ENCODE measurements around the gene CLDN3. TPM values are rescaled to one million over a fixed set of nuclear protein-coding genes. Genes with fewer than 3 reads are reported as not detected.
A peak's percentile ranks its signal among the peaks of the same experiment; 100 is the strongest.

The CLDN3 gene, protein sequence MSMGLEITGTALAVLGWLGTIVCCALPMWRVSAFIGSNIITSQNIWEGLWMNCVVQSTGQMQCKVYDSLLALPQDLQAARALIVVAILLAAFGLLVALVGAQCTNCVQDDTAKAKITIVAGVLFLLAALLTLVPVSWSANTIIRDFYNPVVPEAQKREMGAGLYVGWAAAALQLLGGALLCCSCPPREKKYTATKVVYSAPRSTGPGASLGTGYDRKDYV
- polyA plus RNA-seq (not detected in 2 replicates), polyA minus RNA-seq (not detected in 2 replicates)

DNA sequence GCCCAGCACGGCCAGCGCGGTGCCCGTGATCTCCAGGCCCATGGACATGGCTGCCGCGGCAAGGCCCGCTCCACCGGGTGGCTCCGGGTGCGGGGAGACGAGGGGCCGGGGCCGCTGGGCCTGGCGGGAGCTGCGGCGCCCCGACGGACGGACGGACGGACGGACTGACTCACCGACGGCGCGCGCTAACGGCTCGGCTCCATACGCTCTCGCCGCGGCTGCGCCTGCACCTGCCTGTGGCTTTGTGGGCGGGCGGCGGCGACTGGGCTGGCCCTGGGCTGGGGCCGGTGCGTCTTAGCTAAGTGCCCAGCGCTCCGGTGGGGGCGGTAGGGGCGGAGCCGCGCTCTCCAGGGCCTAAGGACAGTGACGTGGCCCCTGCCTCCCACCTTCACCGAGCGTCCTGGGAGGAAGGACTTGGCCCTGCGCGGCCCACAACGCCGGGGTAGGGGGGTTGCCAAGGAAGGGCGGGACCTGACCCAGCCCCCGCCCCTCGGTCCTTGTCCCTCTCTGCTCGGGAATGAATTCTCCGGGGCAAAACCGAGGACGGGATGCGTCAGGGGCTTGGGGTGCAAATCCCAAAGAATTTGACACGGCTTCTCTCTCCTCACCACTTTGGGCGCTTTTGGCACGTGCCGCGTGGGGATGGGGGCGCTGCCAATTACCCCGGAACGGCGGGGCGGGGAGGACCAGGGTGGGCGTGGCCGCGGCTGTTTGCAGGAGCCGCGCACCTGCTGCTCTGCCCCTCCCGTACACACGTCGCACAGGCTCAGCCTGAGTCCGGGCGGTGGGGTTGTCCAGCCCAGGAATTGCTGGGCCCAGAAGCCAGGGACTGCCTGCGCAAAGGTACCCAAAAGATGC is at the start of gene CLDN3:
Gene CLDN3, minus strand, starts transcription at position 269 of the 858 bp plus-strand sequence. Its CDS starts 221 bp downstream, at position 48.
- Histone ChIP-seq H3K27me3 (ENCODE audit: insufficient read depth, low read depth, low read length) (peaks cover 11% of the 10 kb centered on the region), H3K9me2 (ENCODE audit: insufficient read depth, low read length) (no peaks in the 10 kb centered on the region), H4K20me1 (ENCODE audit: insufficient read depth) (no peaks in the 10 kb centered on the region), H3K9ac (ENCODE audit: low read length) (no peak within 1 kb of the TSS), H3K4me2 (ENCODE audit: low read length) (no peak within 1 kb of the TSS), H3K36me3 (ENCODE audit: insufficient read depth, low read length) (no peaks in the 10 kb centered on the region), H3K9me3 (ENCODE audit: low read length) (no peaks in the 10 kb centered on the region), H3K79me2 (replicated peaks; ENCODE audit: insufficient read depth, low read length) (no peaks in the 10 kb centered on the region), H3K4me3 (ENCODE audit: low read length) (peak within 1 kb of the TSS; percentile 61), H3F3A (ENCODE audit: insufficient read depth, low read length, poor library complexity, severe bottlenecking) (no peaks in the 10 kb centered on the region), H3K27ac (ENCODE audit: low read length) (no peak within 1 kb of the TSS), H2AFZ (ENCODE audit: low read depth, low read length) (no peak within 1 kb of the TSS)
- TF ChIP-seq EZH2 (IDR thresholded peaks at IDR 0.05; ENCODE audit: borderline replicate concordance, insufficient read depth, low read length, poor library complexity, severe bottlenecking) (no peak), TAF1 (IDR thresholded peaks at IDR 0.05; ENCODE audit: low read depth) (no peak), POLR2AphosphoS5 (IDR thresholded peaks at IDR 0.05) (no peak), SMC3 (conservative IDR thresholded peaks at IDR 0.05; ENCODE audit: poor library complexity) (no peak), RAD21 (conservative IDR thresholded peaks at IDR 0.05) (no peak), MXI1 (conservative IDR thresholded peaks at IDR 0.05; ENCODE audit: poor library complexity, severe bottlenecking) (no peak), EP300 (conservative IDR thresholded peaks at IDR 0.05; ENCODE audit: poor library complexity, severe bottlenecking) (no peak)
- TF ChIP-seq, protein P1, sequence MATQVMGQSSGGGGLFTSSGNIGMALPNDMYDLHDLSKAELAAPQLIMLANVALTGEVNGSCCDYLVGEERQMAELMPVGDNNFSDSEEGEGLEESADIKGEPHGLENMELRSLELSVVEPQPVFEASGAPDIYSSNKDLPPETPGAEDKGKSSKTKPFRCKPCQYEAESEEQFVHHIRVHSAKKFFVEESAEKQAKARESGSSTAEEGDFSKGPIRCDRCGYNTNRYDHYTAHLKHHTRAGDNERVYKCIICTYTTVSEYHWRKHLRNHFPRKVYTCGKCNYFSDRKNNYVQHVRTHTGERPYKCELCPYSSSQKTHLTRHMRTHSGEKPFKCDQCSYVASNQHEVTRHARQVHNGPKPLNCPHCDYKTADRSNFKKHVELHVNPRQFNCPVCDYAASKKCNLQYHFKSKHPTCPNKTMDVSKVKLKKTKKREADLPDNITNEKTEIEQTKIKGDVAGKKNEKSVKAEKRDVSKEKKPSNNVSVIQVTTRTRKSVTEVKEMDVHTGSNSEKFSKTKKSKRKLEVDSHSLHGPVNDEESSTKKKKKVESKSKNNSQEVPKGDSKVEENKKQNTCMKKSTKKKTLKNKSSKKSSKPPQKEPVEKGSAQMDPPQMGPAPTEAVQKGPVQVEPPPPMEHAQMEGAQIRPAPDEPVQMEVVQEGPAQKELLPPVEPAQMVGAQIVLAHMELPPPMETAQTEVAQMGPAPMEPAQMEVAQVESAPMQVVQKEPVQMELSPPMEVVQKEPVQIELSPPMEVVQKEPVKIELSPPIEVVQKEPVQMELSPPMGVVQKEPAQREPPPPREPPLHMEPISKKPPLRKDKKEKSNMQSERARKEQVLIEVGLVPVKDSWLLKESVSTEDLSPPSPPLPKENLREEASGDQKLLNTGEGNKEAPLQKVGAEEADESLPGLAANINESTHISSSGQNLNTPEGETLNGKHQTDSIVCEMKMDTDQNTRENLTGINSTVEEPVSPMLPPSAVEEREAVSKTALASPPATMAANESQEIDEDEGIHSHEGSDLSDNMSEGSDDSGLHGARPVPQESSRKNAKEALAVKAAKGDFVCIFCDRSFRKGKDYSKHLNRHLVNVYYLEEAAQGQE (IDR thresholded peaks at IDR 0.05; ENCODE audit: borderline replicate concordance), result no peak
- TF ChIP-seq, protein P2, sequence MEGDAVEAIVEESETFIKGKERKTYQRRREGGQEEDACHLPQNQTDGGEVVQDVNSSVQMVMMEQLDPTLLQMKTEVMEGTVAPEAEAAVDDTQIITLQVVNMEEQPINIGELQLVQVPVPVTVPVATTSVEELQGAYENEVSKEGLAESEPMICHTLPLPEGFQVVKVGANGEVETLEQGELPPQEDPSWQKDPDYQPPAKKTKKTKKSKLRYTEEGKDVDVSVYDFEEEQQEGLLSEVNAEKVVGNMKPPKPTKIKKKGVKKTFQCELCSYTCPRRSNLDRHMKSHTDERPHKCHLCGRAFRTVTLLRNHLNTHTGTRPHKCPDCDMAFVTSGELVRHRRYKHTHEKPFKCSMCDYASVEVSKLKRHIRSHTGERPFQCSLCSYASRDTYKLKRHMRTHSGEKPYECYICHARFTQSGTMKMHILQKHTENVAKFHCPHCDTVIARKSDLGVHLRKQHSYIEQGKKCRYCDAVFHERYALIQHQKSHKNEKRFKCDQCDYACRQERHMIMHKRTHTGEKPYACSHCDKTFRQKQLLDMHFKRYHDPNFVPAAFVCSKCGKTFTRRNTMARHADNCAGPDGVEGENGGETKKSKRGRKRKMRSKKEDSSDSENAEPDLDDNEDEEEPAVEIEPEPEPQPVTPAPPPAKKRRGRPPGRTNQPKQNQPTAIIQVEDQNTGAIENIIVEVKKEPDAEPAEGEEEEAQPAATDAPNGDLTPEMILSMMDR (IDR thresholded peaks at IDR 0.05; ENCODE audit: poor library complexity, severe bottlenecking), result no peak

DNA sequence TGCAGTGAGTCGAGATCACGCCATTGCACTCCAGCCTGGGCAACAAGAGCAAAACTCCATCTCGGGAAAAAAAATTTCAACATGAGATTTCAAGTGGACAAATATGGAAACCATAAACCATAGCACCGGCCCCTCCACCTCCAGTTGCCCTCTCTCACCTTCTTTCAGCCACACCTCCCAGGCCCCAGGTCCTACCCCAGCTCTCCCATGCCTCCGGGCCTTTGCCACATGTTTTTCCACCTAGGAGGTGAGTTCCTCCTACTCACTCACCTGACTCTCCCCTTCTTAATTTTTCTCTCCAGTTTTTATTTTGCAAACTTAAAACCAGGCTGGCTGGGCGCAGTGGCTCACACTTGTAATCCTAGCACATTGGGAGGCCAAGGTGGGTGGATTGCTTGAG is 47.1 kb upstream of the CLDN3 start:
- Histone ChIP-seq H3F3A (ENCODE audit: insufficient read depth, low read length, poor library complexity, severe bottlenecking) (no peaks in the 10 kb centered on the region), H3K36me3 (ENCODE audit: insufficient read depth, low read length) (no peaks in the 10 kb centered on the region), H3K9me3 (ENCODE audit: low read length) (no peaks in the 10 kb centered on the region), H4K20me1 (ENCODE audit: insufficient read depth) (no peaks in the 10 kb centered on the region), H3K27ac (ENCODE audit: low read length) (no peak overlapping the region), H3K79me2 (replicated peaks; ENCODE audit: insufficient read depth, low read length) (no peaks in the 10 kb centered on the region), H3K4me2 (ENCODE audit: low read length) (no peak overlapping the region), H3K9me2 (ENCODE audit: insufficient read depth, low read length) (no peaks in the 10 kb centered on the region), H3K4me3 (ENCODE audit: low read length) (no peak overlapping the region), H3K9ac (ENCODE audit: low read length) (no peak overlapping the region), H3K27me3 (ENCODE audit: insufficient read depth, low read depth, low read length) (no peaks in the 10 kb centered on the region), H2AFZ (ENCODE audit: low read depth, low read length) (no peak overlapping the region)
- TF ChIP-seq EZH2 (IDR thresholded peaks at IDR 0.05; ENCODE audit: borderline replicate concordance, insufficient read depth, low read length, poor library complexity, severe bottlenecking), result no peak
- no peak for TF ChIP-seq POLR2AphosphoS5 (IDR thresholded peaks at IDR 0.05)
- TF ChIP-seq RAD21 (conservative IDR thresholded peaks at IDR 0.05), result no peak
- TF ChIP-seq SMC3 (conservative IDR thresholded peaks at IDR 0.05; ENCODE audit: poor library complexity), result no peak
- TF ChIP-seq, protein P1 (IDR thresholded peaks at IDR 0.05; ENCODE audit: borderline replicate concordance), result no peak
- no peak for TF ChIP-seq TAF1 (IDR thresholded peaks at IDR 0.05; ENCODE audit: low read depth)
- TF ChIP-seq, protein P2 (IDR thresholded peaks at IDR 0.05; ENCODE audit: poor library complexity, severe bottlenecking), result no peak
- no peak for TF ChIP-seq EP300 (conservative IDR thresholded peaks at IDR 0.05; ENCODE audit: poor library complexity, severe bottlenecking)
- TF ChIP-seq MXI1 (conservative IDR thresholded peaks at IDR 0.05; ENCODE audit: poor library complexity, severe bottlenecking), result no peak

All from neural cell (in vitro differentiated cells).